K562 (cell line): Measurements from ENCODE around the gene ZNF718. TPM values are rescaled to one million over a fixed set of nuclear protein-coding genes. Genes with fewer than 3 reads are reported as not detected.

ENCODE experiments used
- ATAC-seq: fragments of 200-7000 bp; cut with Tn5 transposase; 3 replicates; pipeline ENCODE4 v1.9.1; 2020; ENCODE audit warnings: moderate library complexity
- BruUV-seq: library from RNA; stranded (reverse); fragments of 400-500 nt; replicated peaks from 2 replicates; lab custom pipeline; 2021; lab: Mats Ljungman, UMichigan
- CTCF ChIA-PET: fragments of 300-600 bp; formaldehyde crosslinking; extraction: SDS; loops from one replicate; lab custom pipeline; 2021; ENCODE audit warnings: low intra/inter-chr PET ratio; lab: Yijun Ruan, JAX
- POLR2A ChIA-PET: fragments of 300-600, 350-650 bp; sonication (Branson Sonifier 250); formaldehyde crosslinking; extraction: SDS; loops from one replicate; lab custom pipeline; 2021; ENCODE audit warnings: antibody characterized with exemption, inconsistent platforms; lab: Yijun Ruan, JAX
- DNase-seq, 4 experiments: peaks; one replicate each; pipeline versions ENCODE4 v3.0.0 to v3.0.0-alpha.2; 2011 to 2018; ENCODE audit warnings: low spot score in 3 of 4, mixed read lengths in 3 of 4; ENCODE audit errors: extremely low read depth in 1 of 4
- FAIRE-seq: peaks from 2 replicates; lab custom pipeline; 2011; peaks lifted over from hg19 to GRCh38; lab: Jason Lieb, UNC
- H2AFZ ChIP-seq: 2 replicates; pipeline ENCODE4 v1.6.0; 2011; ENCODE audit warnings: low read depth, low read length, control low read depth, inconsistent platforms
- H3K27ac ChIP-seq: fragments of 200-600 bp; 3 replicates; pipeline ENCODE4 v1.8.0; 2011; ENCODE audit warnings: low read depth, mild to moderate bottlenecking, control low read depth, inconsistent platforms, low read length, moderate library complexity, mixed read lengths; ENCODE audit errors: extremely low read depth
- H3K27me3 ChIP-seq, 2 experiments: fragments of 300-600 bp in 1 of 2; 2 replicates in 1 of 2; 3 replicates in 1 of 2; pipeline versions ENCODE4 v1.6.0 to v1.8.0; 2011; ENCODE audit warnings: inconsistent platforms in 2 of 2, low read length in 2 of 2, mild to moderate bottlenecking in 1 of 2, mixed read lengths in 1 of 2, moderate library complexity in 1 of 2; ENCODE audit not compliant: control insufficient read depth in 2 of 2, insufficient read depth in 2 of 2
- H3K36me3 ChIP-seq: fragments of 300-600 bp; 3 replicates; pipeline ENCODE4 v1.8.0; 2011; ENCODE audit warnings: mild to moderate bottlenecking, low read length, inconsistent platforms; ENCODE audit not compliant: control insufficient read depth, insufficient read depth
- H3K4me1 ChIP-seq, 2 experiments: fragments of 200-600 bp in 1 of 2; replicated peaks in 1 of 2; 2 replicates in 1 of 2; 3 replicates in 1 of 2; pipeline versions ENCODE4 v1.5.1 to v1.8.0; 2011; ENCODE audit warnings: inconsistent platforms in 2 of 2, low read length in 2 of 2, mild to moderate bottlenecking in 1 of 2, mixed read lengths in 1 of 2, moderate library complexity in 1 of 2; ENCODE audit not compliant: control insufficient read depth in 2 of 2, insufficient read depth in 2 of 2
- H3K4me2 ChIP-seq: 2 replicates; pipeline ENCODE4 v1.6.1; 2011; ENCODE audit warnings: low read length, control low read depth, inconsistent platforms, mixed read lengths; ENCODE audit not compliant: insufficient read depth
- H3K4me3 ChIP-seq: fragments of 200-600 bp; sonication (generic), shearing (Covaris generic); 2 replicates; pipeline ENCODE4 v1.5.1; 2016; ENCODE audit warnings: control low read depth, inconsistent platforms
- H3K79me2 ChIP-seq: fragments of 200-600 bp; 3 replicates; pipeline ENCODE4 v1.8.0; 2011; ENCODE audit warnings: low read length, inconsistent platforms; ENCODE audit not compliant: control insufficient read depth, insufficient read depth
- H3K9ac ChIP-seq, 2 experiments: 2 replicates each; pipeline versions ENCODE4 v1.6.0 to v1.6.1; 2011; ENCODE audit warnings: low read depth in 2 of 2, low read length in 2 of 2, control low read depth in 1 of 2, inconsistent platforms in 1 of 2, mild to moderate bottlenecking in 1 of 2, mixed read lengths in 1 of 2; ENCODE audit not compliant: insufficient read depth in 1 of 2
- H3K9me1 ChIP-seq: one replicate; pipeline ENCODE4 v1.6.0; 2011; ENCODE audit warnings: inconsistent platforms, mild to moderate bottlenecking, low read length, moderate library complexity; ENCODE audit not compliant: control insufficient read depth, insufficient read depth
- H3K9me3 ChIP-seq: replicated peaks from 2 replicates; pipeline ENCODE4 v1.5.1; 2011; ENCODE audit warnings: low read depth, low read length, inconsistent platforms; ENCODE audit not compliant: control insufficient read depth, insufficient read depth
- H4K20me1 ChIP-seq: replicated peaks from 2 replicates; pipeline ENCODE4 v1.6.1; 2011; ENCODE audit warnings: low read length, inconsistent platforms, mixed read lengths; ENCODE audit not compliant: control insufficient read depth, insufficient read depth
- EP400 ChIP-seq: fragments of 450-650 bp; IDR thresholded peaks from 2 replicates; pipeline ENCODE4 v1.6.1; 2017; ENCODE audit warnings: antibody characterized with exemption, mild to moderate bottlenecking, moderate library complexity
- ESRRA ChIP-seq: fragments of 450-650 bp; IDR thresholded peaks from 2 replicates; pipeline ENCODE4 v1.6.1; 2014; ENCODE audit warnings: low read depth, mild to moderate bottlenecking, moderate library complexity, borderline replicate concordance
- HDAC8 ChIP-seq: fragments of 450-650 bp; IDR thresholded peaks from 2 replicates; pipeline ENCODE4 v1.6.1; 2016; ENCODE audit warnings: mild to moderate bottlenecking, missing genetic modification characterization, moderate library complexity, missing compliant biosample characterization
- TCF7 ChIP-seq: sonication (generic); IDR thresholded peaks from 2 replicates; pipeline ENCODE4 v1.6.1; 2016; ENCODE audit warnings: antibody characterized with exemption, borderline replicate concordance
- YBX1 ChIP-seq: fragments of 450-650 bp; IDR thresholded peaks from 2 replicates; pipeline ENCODE4 v1.7.1; 2016; ENCODE audit warnings: mild to moderate bottlenecking
- ZFPM2 ChIP-seq: fragments of 250-450 bp; sonication (Bioruptor Pico); IDR thresholded peaks from 2 replicates; pipeline ENCODE4 v1.5.1; 2022; ENCODE audit warnings: mild to moderate bottlenecking
- ZNF23 ChIP-seq: fragments of 250-450 bp; sonication (Bioruptor Pico); IDR thresholded peaks from 2 replicates; pipeline ENCODE4 v1.4.0; 2020; ENCODE audit warnings: mild to moderate bottlenecking
- ZNF274 ChIP-seq: IDR thresholded peaks from 2 replicates; pipeline ENCODE4 v1.6.1; 2011; ENCODE audit warnings: low read depth, mild to moderate bottlenecking, low read length, moderate library complexity, borderline replicate concordance
- WGBS: fragments of 100-300 bp; shearing (Covaris generic); methylation state at CpG from one replicate; pipeline ENCODE4 v1.1.6; 2016; ENCODE audit warnings: low coverage, mixed read lengths; ENCODE audit not compliant: insufficient coverage; ENCODE audit errors: missing lambda C conversion rate; 5-methylcytosine and 5-hydroxymethylcytosine counted together
- in situ Hi-C: fragments of 300-500 bp; cut with MboI; formaldehyde crosslinking; loops from 4 replicates; pipeline ENCODE4 v1.15.0; 2018; ENCODE audit warnings: inconsistent platforms, mixed read lengths
- intact Hi-C: fragments of 100-400 bp; cut with micrococcal nuclease; formaldehyde crosslinking; loops from 2 replicates; pipeline ENCODE4 v1.14.2; 2022
- polyA plus RNA-seq, 8 experiments: library from polyadenylated mRNA; depleted of rRNA in 4 of 8; stranded (reverse) in 5 of 8; unstranded in 3 of 8; fragments of >200 nt; fragmentation: Nextera tagmentation in 2 of 8; fragmentation: Illumina TruSeq in 1 of 8; extraction: Ambion mirVana in 2 of 8; extraction: Trizol in 1 of 8; gene quantifications; 2 replicates each; pipeline versions ENCODE4 v1.2.1 to v1.2.3, GENCODE V29; 2011 to 2014; ENCODE audit warnings: inconsistent platforms in 1 of 8, missing spikeins in 1 of 8
- total RNA-seq, 7 experiments: library from RNA; depleted of rRNA in 6 of 7; stranded (reverse); fragments of >200 nt in 6 of 7; fragmentation: Illumina TruSeq in 2 of 7; extraction: Trizol in 2 of 7; gene quantifications; 2 replicates each; pipeline versions ENCODE4 v1.2.1 to v1.2.3, GENCODE V29; 2011 to 2021; ENCODE audit warnings: low replicate concordance in 1 of 7

The ZNF718 gene
- total and polyA plus RNA-seq, 9 of the 15 experiments (the other 6 are each of a cell fraction or from before 2014, with no cell fraction given) = 1.00 to 5.3 (median 2.7) TPM

DNA sequence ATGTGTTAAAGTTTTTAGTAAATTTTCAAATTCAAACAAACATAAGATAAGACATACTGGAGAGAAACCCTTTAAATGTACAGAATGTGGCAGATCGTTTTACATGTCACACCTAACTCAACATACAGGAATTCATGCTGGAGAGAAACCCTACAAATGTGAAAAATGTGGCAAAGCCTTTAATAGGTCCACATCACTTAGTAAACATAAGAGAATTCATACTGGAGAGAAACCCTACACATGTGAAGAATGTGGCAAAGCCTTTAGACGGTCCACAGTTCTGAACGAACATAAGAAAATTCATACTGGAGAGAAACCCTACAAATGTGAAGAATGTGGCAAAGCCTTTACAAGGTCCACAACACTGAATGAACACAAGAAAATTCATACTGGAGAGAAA, 38.4 kb upstream of the ZNF718 start:
- Histone ChIP-seq H4K20me1 (no peaks in the 10 kb centered on the region), H3K4me1 (no peaks in the 10 kb centered on the region), H3K4me3 (no peak overlapping the region), H3K27me3 (no peaks in the 10 kb centered on the region), H3K27ac (no peak overlapping the region), H3K4me2 (no peak overlapping the region), H3K9me3 (peaks cover 26% of the 10 kb centered on the region), H3K9ac (no peak overlapping the region), H3K79me2 (no peaks in the 10 kb centered on the region; the same call in 2 of the 3 replicates), H2AFZ (no peak overlapping the region), H3K36me3 (peaks cover 22% of the 10 kb centered on the region), H3K9me1 (no peaks in the 10 kb centered on the region)
- FAIRE-seq (no peak), ATAC-seq (no peak), DNase-seq (no peak)
- CTCF ChIA-PET = no interaction called here
- POLR2A ChIA-PET = no interaction called here
- in situ Hi-C loops (no loop called here), intact Hi-C loops (no loop called here)
- 61% methylated on average over 3 of the region's 3 CpGs for WGBS
- no TSS peak for BruUV-seq
- TF ChIP-seq YBX1 (no peak), ESRRA (no peak), ZNF23 (no peak), ZNF274 (peak; percentile 93; the same call in 1 of the 2 replicates), ZFPM2 (CRISPR knock-in tag) (no peak), TCF7 (no peak), HDAC8 (tag) (no peak), EP400 (no peak)
